IMR-90 (cell line): ENCODE measurements around the gene TRAF7. TPM values are rescaled to one million over a fixed set of nuclear protein-coding genes. Genes with fewer than 3 reads are reported as not detected.

Experiments used
- ATAC-seq: fragments of 200-7000 bp; cut with Tn5 transposase; 2 replicates; pipeline ENCODE4 v1.9.1; 2020; ENCODE audit warnings: low read depth, mild to moderate bottlenecking, moderate library complexity
- BruUV-seq: library from RNA; stranded (reverse); fragments of 400-500 nt; replicated peaks from 2 replicates; lab custom pipeline; 2021; lab: Mats Ljungman, UMichigan
- CTCF ChIA-PET: fragments of 300-600 bp; formaldehyde crosslinking; extraction: SDS; loops from one replicate; lab custom pipeline; 2021; ENCODE audit warnings: antibody characterized with exemption; lab: Yijun Ruan, JAX
- POLR2A ChIA-PET: fragments of 300-600 bp; sonication (Branson Sonifier 250); formaldehyde crosslinking; loops from one replicate; lab custom pipeline; 2022; ENCODE audit warnings: antibody characterized with exemption; ENCODE audit not compliant: unreplicated experiment; lab: Charles Lee
- DNase-seq: peaks from one replicate; pipeline ENCODE4 v3.0.0; 2013
- H2AFZ ChIP-seq: replicated peaks from 2 replicates; pipeline ENCODE3; 2013; ENCODE audit warnings: low read length, mild to moderate bottlenecking; ENCODE audit not compliant: poor library complexity
- H2AK5ac ChIP-seq: 2 replicates; pipeline ENCODE4 v1.6.1; 2013; ENCODE audit warnings: low read depth, low read length, inconsistent platforms
- H2AK9ac ChIP-seq: replicated peaks from 2 replicates; pipeline ENCODE3; 2013; ENCODE audit warnings: mild to moderate bottlenecking, low read depth, low read length, moderate library complexity; ENCODE audit not compliant: poor library complexity
- H2BK120ac ChIP-seq: 2 replicates; pipeline ENCODE4 v1.6.1; 2013; ENCODE audit warnings: low read depth, low read length, inconsistent platforms
- H2BK15ac ChIP-seq: 3 replicates; pipeline ENCODE4 v1.6.1; 2013; ENCODE audit warnings: low read depth, low read length, inconsistent platforms
- H2BK20ac ChIP-seq: 2 replicates; pipeline ENCODE4 v1.6.1; 2013; ENCODE audit warnings: low read depth, mild to moderate bottlenecking, inconsistent platforms, low read length, moderate library complexity
- H2BK5ac ChIP-seq: 2 replicates; pipeline ENCODE4 v1.6.1; 2013; ENCODE audit warnings: mild to moderate bottlenecking, low read depth, low read length, inconsistent platforms; ENCODE audit not compliant: poor library complexity, severe bottlenecking
- H3K14ac ChIP-seq: replicated peaks from 2 replicates; pipeline ENCODE4 v1.6.1; 2013; ENCODE audit warnings: low read depth, low read length, inconsistent platforms
- H3K18ac ChIP-seq: 2 replicates; pipeline ENCODE4 v1.6.1; 2013; ENCODE audit warnings: low read depth, low read length, control low read depth
- H3K23ac ChIP-seq: 2 replicates; pipeline ENCODE4 v1.6.1; 2013; ENCODE audit warnings: low read depth, low read length, inconsistent platforms
- H3K27ac ChIP-seq: 2 replicates; pipeline ENCODE4 v1.5.1; 2013; ENCODE audit warnings: mild to moderate bottlenecking, control low read depth, low read length; ENCODE audit not compliant: insufficient read depth
- H3K27me3 ChIP-seq: 2 replicates; pipeline ENCODE4 v1.6.1; 2013; ENCODE audit warnings: low read length; ENCODE audit not compliant: control insufficient read depth, insufficient read depth
- H3K36me3 ChIP-seq: 2 replicates; pipeline ENCODE4 v1.6.1; 2013; ENCODE audit warnings: low read length, mixed read lengths; ENCODE audit not compliant: control insufficient read depth, insufficient read depth
- H3K4ac ChIP-seq: 2 replicates; pipeline ENCODE4 v1.6.1; 2013; ENCODE audit warnings: low read depth, low read length, inconsistent platforms
- H3K4me1 ChIP-seq: 2 replicates; pipeline ENCODE4 v1.6.1; 2013; ENCODE audit warnings: low read length, mixed read lengths; ENCODE audit not compliant: control insufficient read depth, insufficient read depth
- H3K4me2 ChIP-seq: 2 replicates; pipeline ENCODE4 v1.6.1; 2013; ENCODE audit warnings: low read depth, mild to moderate bottlenecking, control low read depth, low read length, moderate library complexity
- H3K4me3 ChIP-seq: 2 replicates; pipeline ENCODE4 v1.5.1; 2013; ENCODE audit warnings: low read depth, mild to moderate bottlenecking, control low read depth, low read length, moderate library complexity; ENCODE audit not compliant: insufficient read depth
- H3K56ac ChIP-seq: 2 replicates; pipeline ENCODE4 v1.6.1; 2013; ENCODE audit warnings: low read length, inconsistent platforms; ENCODE audit not compliant: insufficient read depth; ENCODE audit errors: extremely low read depth
- H3K79me1 ChIP-seq, 2 experiments: 2 replicates each; pipeline ENCODE4 v1.6.1; 2013; ENCODE audit warnings: low read length in 2 of 2, inconsistent platforms in 1 of 2, low read depth in 1 of 2
- H3K9ac ChIP-seq: 2 replicates; pipeline ENCODE4 v1.6.1; 2013; ENCODE audit warnings: low read depth, low read length, control low read depth
- H3K9me1 ChIP-seq: 2 replicates; pipeline ENCODE4 v1.6.1; 2013; ENCODE audit warnings: low read length, inconsistent platforms; ENCODE audit not compliant: insufficient read depth
- H3K9me3 ChIP-seq: 2 replicates; pipeline ENCODE4 v1.6.1; 2013; ENCODE audit warnings: low read length; ENCODE audit not compliant: control insufficient read depth, insufficient read depth
- H4K20me1 ChIP-seq: 2 replicates; pipeline ENCODE4 v1.6.1; 2013; ENCODE audit warnings: low read length, inconsistent platforms; ENCODE audit not compliant: insufficient read depth
- H4K5ac ChIP-seq: 2 replicates; pipeline ENCODE4 v1.6.1; 2013; ENCODE audit warnings: mild to moderate bottlenecking, low read depth, low read length, control low read depth
- H4K8ac ChIP-seq, 2 experiments: 2 replicates each; pipeline ENCODE4 v1.6.1; 2013; ENCODE audit warnings: low read depth in 2 of 2, low read length in 2 of 2, control low read depth in 1 of 2, inconsistent platforms in 1 of 2
- H4K91ac ChIP-seq: 2 replicates; pipeline ENCODE4 v1.6.1; 2013; ENCODE audit warnings: low read depth, low read length, inconsistent platforms; ENCODE audit not compliant: insufficient read depth
- CEBPB ChIP-seq: IDR thresholded peaks from 2 replicates; pipeline ENCODE4 v1.6.1; 2012; ENCODE audit warnings: low read depth, low read length, improper control_type of control experiment
- CHD1 ChIP-seq: IDR thresholded peaks from 2 replicates; pipeline ENCODE4 v1.6.1; 2012; ENCODE audit warnings: low read depth, low read length, improper control_type of control experiment
- MXI1 ChIP-seq: IDR thresholded peaks from 2 replicates; pipeline ENCODE4 v1.6.1; 2012; ENCODE audit warnings: low read depth, mild to moderate bottlenecking, low read length, moderate library complexity, borderline replicate concordance
- RCOR1 ChIP-seq: IDR thresholded peaks from 2 replicates; pipeline ENCODE4 v1.6.1; 2012; ENCODE audit warnings: mild to moderate bottlenecking, low read length, improper control_type of control experiment; ENCODE audit not compliant: insufficient replicate concordance
- WGBS, 2 experiments: methylation state at CpG; one replicate each; pipeline versions ENCODE4 v1.1.5 to v1.1.7; 2013; ENCODE audit warnings: missing lambda C conversion rate in 2 of 2; ENCODE audit not compliant: insufficient read length in 1 of 2; ENCODE audit errors: extremely low coverage in 2 of 2; 5-methylcytosine and 5-hydroxymethylcytosine counted together
- dilution Hi-C: fragments of 300-500 bp; cut with HindIII; formaldehyde crosslinking; loops from one replicate; pipeline ENCODE4 v1.14.3; 2018; ENCODE audit warnings: low sequenced_read_pairs; ENCODE audit not compliant: unreplicated experiment
- in situ Hi-C: fragments of 300-500 bp; cut with MboI; formaldehyde crosslinking; loops from 3 replicates; pipeline ENCODE4 v1.14.3; 2019; ENCODE audit warnings: low sequenced_read_pairs, inconsistent platforms, mixed read lengths
- intact Hi-C: fragments of 100-400 bp; cut with micrococcal nuclease; formaldehyde crosslinking; loops from 2 replicates; pipeline ENCODE4 v1.10.0; 2022
- polyA plus RNA-seq, 3 experiments: library from polyadenylated mRNA; depleted of rRNA; stranded (reverse); fragments of >200 nt; gene quantifications; 2 replicates each; pipeline ENCODE4 v1.2.3, GENCODE V29; 2012; ENCODE audit warnings: low replicate concordance in 1 of 3
- total RNA-seq: library from RNA; depleted of rRNA; stranded (reverse); fragments of >200 nt; gene quantifications from 2 replicates; pipeline ENCODE4 v1.2.3, GENCODE V29; 2012
- TF ChIP-seq, protein P1 (sequence below): conservative IDR thresholded peaks from 2 replicates; pipeline ENCODE4 v1.5.1; 2012; ENCODE audit warnings: mild to moderate bottlenecking, low read depth, low read length, improper control_type of control experiment
- TF ChIP-seq, protein P2 (sequence below): fragments of 150-350 bp; IDR thresholded peaks from 2 replicates; pipeline ENCODE4 v1.6.1; 2017; ENCODE audit warnings: mild to moderate bottlenecking, antibody characterized with exemption, low read length, low read depth

The TRAF7 gene
- total and polyA plus RNA-seq, 2 of the 4 experiments (the other 2 are of a cell fraction): 29.6 to 52.6 TPM

DNA sequence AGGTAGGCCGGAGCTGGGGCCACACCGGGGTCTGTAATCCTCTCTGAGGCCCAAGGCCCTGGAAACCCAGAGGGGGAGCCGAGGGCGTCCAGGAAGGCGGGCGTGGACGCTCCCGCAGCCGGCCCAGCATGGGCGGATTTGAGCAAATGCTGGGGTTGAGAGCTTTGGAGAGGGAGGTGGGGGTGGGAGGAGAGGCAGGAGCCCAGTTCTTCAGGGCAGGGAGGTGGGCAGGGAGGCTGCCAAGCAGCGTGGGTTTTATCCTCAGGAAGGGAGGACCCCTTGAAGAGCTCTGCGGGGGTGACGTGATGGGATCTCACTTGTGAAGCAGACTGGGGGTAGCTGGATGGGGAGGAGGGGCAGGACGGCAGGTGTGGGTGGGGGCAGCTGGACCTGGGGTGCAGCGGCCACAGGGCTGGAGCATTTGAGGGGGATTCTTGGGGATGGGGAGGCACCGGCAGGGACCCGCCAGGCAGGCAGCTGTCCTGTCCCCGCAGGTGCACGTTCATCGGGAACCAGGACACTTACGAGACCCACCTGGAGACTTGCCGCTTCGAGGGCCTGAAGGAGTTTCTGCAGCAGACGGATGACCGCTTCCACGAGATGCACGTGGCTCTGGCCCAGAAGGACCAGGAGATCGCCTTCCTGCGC lies 17.2 kb downstream of the TRAF7 start:
- H4K91ac ChIP-seq: no peak overlapping the region

More for the DNA sequence above, 17.2 kb downstream of the TRAF7 start:
- Histone ChIP-seq H3K9me1 (no peaks in the 10 kb centered on the region), H2BK120ac (no peak overlapping the region), H4K20me1 (peaks cover 4% of the 10 kb centered on the region), H3K4ac (no peak overlapping the region), H2AK9ac (no peak overlapping the region), H3K36me3 (peaks cover 68% of the 10 kb centered on the region), H3K56ac (no peak overlapping the region), H3K4me2 (no peak overlapping the region), H3K23ac (no peak overlapping the region), H3K27ac (no peak overlapping the region), H2BK5ac (no peak overlapping the region), H3K27me3 (no peaks in the 10 kb centered on the region), H2AFZ (no peak overlapping the region), H2BK20ac (no peak overlapping the region), H3K4me3 (no peak overlapping the region), H2AK5ac (no peak overlapping the region), H3K14ac (no peak overlapping the region), H4K8ac (no peak overlapping the region), H4K5ac (no peak overlapping the region), H3K9ac (no peak overlapping the region), H2BK15ac (no peak overlapping the region), H3K18ac (no peak overlapping the region), H3K79me1 (peaks cover 0 to 4% of the 10 kb centered on the region in 2 experiments; a peak in 3 of 4 replicates), H3K9me3 (no peaks in the 10 kb centered on the region), H3K4me1 (no peaks in the 10 kb centered on the region)
- dilution Hi-C loops (no loop called here), in situ Hi-C loops (no loop called here), intact Hi-C loops (no loop called here)
- no TSS peak for BruUV-seq
- DNase-seq (no peak), ATAC-seq (no peak)
- TF ChIP-seq MXI1 (no peak), CEBPB (no peak), CHD1 (no peak), RCOR1 (no peak)
- TF ChIP-seq, protein P1, sequence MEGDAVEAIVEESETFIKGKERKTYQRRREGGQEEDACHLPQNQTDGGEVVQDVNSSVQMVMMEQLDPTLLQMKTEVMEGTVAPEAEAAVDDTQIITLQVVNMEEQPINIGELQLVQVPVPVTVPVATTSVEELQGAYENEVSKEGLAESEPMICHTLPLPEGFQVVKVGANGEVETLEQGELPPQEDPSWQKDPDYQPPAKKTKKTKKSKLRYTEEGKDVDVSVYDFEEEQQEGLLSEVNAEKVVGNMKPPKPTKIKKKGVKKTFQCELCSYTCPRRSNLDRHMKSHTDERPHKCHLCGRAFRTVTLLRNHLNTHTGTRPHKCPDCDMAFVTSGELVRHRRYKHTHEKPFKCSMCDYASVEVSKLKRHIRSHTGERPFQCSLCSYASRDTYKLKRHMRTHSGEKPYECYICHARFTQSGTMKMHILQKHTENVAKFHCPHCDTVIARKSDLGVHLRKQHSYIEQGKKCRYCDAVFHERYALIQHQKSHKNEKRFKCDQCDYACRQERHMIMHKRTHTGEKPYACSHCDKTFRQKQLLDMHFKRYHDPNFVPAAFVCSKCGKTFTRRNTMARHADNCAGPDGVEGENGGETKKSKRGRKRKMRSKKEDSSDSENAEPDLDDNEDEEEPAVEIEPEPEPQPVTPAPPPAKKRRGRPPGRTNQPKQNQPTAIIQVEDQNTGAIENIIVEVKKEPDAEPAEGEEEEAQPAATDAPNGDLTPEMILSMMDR: no peak
- TF ChIP-seq, protein P2, sequence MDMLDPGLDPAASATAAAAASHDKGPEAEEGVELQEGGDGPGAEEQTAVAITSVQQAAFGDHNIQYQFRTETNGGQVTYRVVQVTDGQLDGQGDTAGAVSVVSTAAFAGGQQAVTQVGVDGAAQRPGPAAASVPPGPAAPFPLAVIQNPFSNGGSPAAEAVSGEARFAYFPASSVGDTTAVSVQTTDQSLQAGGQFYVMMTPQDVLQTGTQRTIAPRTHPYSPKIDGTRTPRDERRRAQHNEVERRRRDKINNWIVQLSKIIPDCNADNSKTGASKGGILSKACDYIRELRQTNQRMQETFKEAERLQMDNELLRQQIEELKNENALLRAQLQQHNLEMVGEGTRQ: no peak
- ChIA-PET POLR2A (no interaction called here), CTCF (no interaction called here)
- 93% methylated on average over 17 of the region's 29 CpGs; no CpG with 5 or more reads in 1 of the 2 experiments for WGBS, 2 experiments
